PC-3 (cell line): ENCODE results near the gene ARHGAP9.

Source experiments
- CTCF ChIP-seq: fragments of 300-600 bp; sonication (generic); conservative IDR thresholded peaks from 2 replicates; pipeline ENCODE4 v1.5.1; 2017; ENCODE audit warnings: antibody characterized with exemption, low read depth, mild to moderate bottlenecking, low read length
- EZH2 ChIP-seq: fragments of 300-600 bp; sonication (generic); IDR thresholded peaks from one replicate; pipeline ENCODE4 v1.6.1; 2017; ENCODE audit warnings: antibody characterized with exemption, mild to moderate bottlenecking, low read length; ENCODE audit not compliant: unreplicated experiment
- EZH2phosphoT487 ChIP-seq: fragments of 300-600 bp; sonication (generic); IDR thresholded peaks from 2 replicates; pipeline ENCODE4 v1.6.1; 2018; ENCODE audit warnings: mild to moderate bottlenecking, antibody characterized with exemption, low read length, borderline replicate concordance

- TF ChIP-seq CTCF (no peak), EZH2phosphoT487 (no peak), EZH2 (no peak)
Observed at GRCh38 chr12:57461917-57462250, 17.8 kb downstream of the ARHGAP9 start.
